Measurements from ENCODE around the gene RNASEH2B. TPM values are rescaled to one million over a fixed set of nuclear protein-coding genes. Genes with fewer than 3 reads are reported as not detected.

Gene RNASEH2B
- 24.9 to 29.8 TPM (median 27.1 TPM) in 5 replicates for total RNA-seq (2022; extraction: Qiagen RNA extraction)

GRCh38 chr13:50909605-50910484 lies at the start of gene RNASEH2B:
Gene RNASEH2B, plus strand, starts transcription at chr13:50909791. Its CDS starts 286 bp downstream, at chr13:50910077.

Other genes starting within 250 kb of the RNASEH2B start
- gene DLEU7, start 66.1 kb upstream of the RNASEH2B start, total RNA-seq (2022; extraction: Qiagen RNA extraction): not detected in 5 replicates
- gene C13orf42, start 201.5 kb downstream of the RNASEH2B start, total RNA-seq (2022; extraction: Qiagen RNA extraction): not detected in 5 replicates

Measured in A549 treated with Hydrocortisone at 1 μM for 4 hours (cell line).